DND-41 (cell line): ENCODE data around the gene KCNIP4.
"Not testable (repeated sequence)": the region's sequence is repeated elsewhere in the genome, so short reads cannot be mapped to it uniquely, and the experiment has no call there.

ENCODE experiments used
- ATAC-seq: fragments of 200-7000 bp; cut with Tn5 transposase; 3 replicates; pipeline ENCODE4 v1.9.1; 2021; ENCODE audit warnings: low read depth; ENCODE audit not compliant: insufficient read depth
- DNase-seq: peaks from one replicate; pipeline ENCODE4 v3.0.0-alpha.2; 2020
- H2AFZ ChIP-seq: 2 replicates; pipeline ENCODE4 v1.6.0; 2012; ENCODE audit warnings: low read depth, low read length
- H3K27ac ChIP-seq: 2 replicates; pipeline ENCODE4 v1.5.1; 2012; ENCODE audit warnings: low read length, inconsistent platforms
- H3K27me3 ChIP-seq: fragments of 200-600 bp; sonication (generic); 2 replicates; pipeline ENCODE4 v1.6.0; 2012; ENCODE audit warnings: low read length, mild to moderate bottlenecking, inconsistent platforms; ENCODE audit not compliant: insufficient read depth, poor library complexity
- H3K36me3 ChIP-seq: 2 replicates; pipeline ENCODE4 v1.5.1; 2012; ENCODE audit warnings: low read length, inconsistent platforms; ENCODE audit not compliant: insufficient read depth
- H3K4me1 ChIP-seq: 2 replicates; pipeline ENCODE4 v1.5.1; 2012; ENCODE audit warnings: mild to moderate bottlenecking, low read length; ENCODE audit not compliant: insufficient read depth
- H3K4me2 ChIP-seq: 2 replicates; pipeline ENCODE4 v1.6.0; 2012; ENCODE audit warnings: mild to moderate bottlenecking, moderate library complexity, low read length, inconsistent platforms; ENCODE audit not compliant: insufficient read depth
- H3K4me3 ChIP-seq, 2 experiments: fragments of 200-600 bp in 1 of 2; shearing (Covaris generic) in 1 of 2; 2 replicates each; pipeline ENCODE4 v1.5.1; 2012 to 2016; ENCODE audit warnings: inconsistent platforms in 2 of 2, low read length in 2 of 2, mild to moderate bottlenecking in 2 of 2, low read depth in 1 of 2, moderate library complexity in 1 of 2
- H3K79me2 ChIP-seq: 2 replicates; pipeline ENCODE4 v1.6.0; 2012; ENCODE audit warnings: low read length, inconsistent platforms; ENCODE audit not compliant: insufficient read depth
- H3K9ac ChIP-seq: 2 replicates; pipeline ENCODE4 v1.6.0; 2012; ENCODE audit warnings: low read depth, mild to moderate bottlenecking, inconsistent platforms, low read length, moderate library complexity
- H3K9me3 ChIP-seq: 2 replicates; pipeline ENCODE4 v1.5.1; 2012; ENCODE audit warnings: low read length, moderate library complexity, mild to moderate bottlenecking, inconsistent platforms; ENCODE audit not compliant: insufficient read depth, severe bottlenecking
- H4K20me1 ChIP-seq: 2 replicates; pipeline ENCODE4 v1.6.0; 2012; ENCODE audit warnings: low read length; ENCODE audit not compliant: insufficient read depth
- EZH2 ChIP-seq: IDR thresholded peaks from 3 replicates; pipeline ENCODE4 v1.6.1; 2012; ENCODE audit warnings: borderline replicate concordance, low read depth, mild to moderate bottlenecking, moderate library complexity, low read length, inconsistent platforms; ENCODE audit not compliant: severe bottlenecking
- TF ChIP-seq, protein P1 (sequence below): IDR thresholded peaks from 2 replicates; pipeline ENCODE4 v1.5.1; 2012; ENCODE audit warnings: borderline replicate concordance, low read length, moderate library complexity, mild to moderate bottlenecking; ENCODE audit not compliant: poor library complexity, severe bottlenecking; ENCODE audit errors: extremely low read depth

Gene KCNIP4

DNA sequence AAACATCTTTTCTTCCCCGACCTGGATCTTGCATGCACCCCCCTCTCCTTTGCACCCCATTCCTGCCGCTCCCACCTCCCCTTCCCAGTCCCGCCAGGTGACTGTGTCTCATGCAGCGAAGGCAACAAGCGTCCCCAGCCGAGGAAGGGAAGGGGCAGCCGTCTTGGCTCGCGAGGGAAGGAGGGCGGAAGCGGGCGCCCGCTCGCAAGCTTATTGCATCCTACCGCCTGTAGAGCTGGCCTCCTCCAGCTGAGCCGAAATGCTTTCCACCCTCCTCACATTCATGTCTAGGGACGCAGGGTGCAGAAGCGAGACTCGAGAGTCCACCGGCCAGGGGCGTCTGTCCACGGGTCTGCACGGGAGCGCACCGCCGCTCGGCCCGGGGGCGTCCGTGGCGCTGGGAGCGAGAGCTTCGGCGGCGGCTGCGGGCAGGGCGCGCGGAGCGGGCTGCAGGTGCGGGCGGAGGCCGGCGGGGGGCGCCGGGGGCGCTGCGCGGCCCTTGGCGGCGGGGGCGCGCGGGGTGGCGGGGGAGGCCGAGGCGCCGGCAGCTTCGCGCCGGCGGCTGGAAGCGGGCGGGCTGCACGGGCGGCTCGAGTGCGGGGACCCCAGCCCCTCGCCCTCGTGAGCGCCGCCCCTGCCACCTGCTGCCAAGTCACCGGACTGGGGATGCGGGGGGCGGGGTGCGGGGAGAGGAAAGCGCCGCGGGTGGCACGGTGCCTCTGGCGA is at the start of gene KCNIP4:
TSS of gene KCNIP4 (minus strand) at position 426 of the 726 bp plus-strand sequence.
- Histone ChIP-seq H3K79me2 (no peaks in the 10 kb centered on the region), H3K4me2 (no peak within 1 kb of the TSS), H3K4me1 (no peaks in the 10 kb centered on the region), H3K9me3 (no peaks in the 10 kb centered on the region), H3K27ac (no peak within 1 kb of the TSS), H3K27me3 (no peaks in the 10 kb centered on the region), H2AFZ (no peak within 1 kb of the TSS), H4K20me1 (no peaks in the 10 kb centered on the region), H3K4me3 (no peak within 1 kb of the TSS), H3K36me3 (no peaks in the 10 kb centered on the region), H3K9ac (no peak within 1 kb of the TSS)
- no peak for TF ChIP-seq EZH2
- TF ChIP-seq, protein P1, sequence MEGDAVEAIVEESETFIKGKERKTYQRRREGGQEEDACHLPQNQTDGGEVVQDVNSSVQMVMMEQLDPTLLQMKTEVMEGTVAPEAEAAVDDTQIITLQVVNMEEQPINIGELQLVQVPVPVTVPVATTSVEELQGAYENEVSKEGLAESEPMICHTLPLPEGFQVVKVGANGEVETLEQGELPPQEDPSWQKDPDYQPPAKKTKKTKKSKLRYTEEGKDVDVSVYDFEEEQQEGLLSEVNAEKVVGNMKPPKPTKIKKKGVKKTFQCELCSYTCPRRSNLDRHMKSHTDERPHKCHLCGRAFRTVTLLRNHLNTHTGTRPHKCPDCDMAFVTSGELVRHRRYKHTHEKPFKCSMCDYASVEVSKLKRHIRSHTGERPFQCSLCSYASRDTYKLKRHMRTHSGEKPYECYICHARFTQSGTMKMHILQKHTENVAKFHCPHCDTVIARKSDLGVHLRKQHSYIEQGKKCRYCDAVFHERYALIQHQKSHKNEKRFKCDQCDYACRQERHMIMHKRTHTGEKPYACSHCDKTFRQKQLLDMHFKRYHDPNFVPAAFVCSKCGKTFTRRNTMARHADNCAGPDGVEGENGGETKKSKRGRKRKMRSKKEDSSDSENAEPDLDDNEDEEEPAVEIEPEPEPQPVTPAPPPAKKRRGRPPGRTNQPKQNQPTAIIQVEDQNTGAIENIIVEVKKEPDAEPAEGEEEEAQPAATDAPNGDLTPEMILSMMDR: no peak
- ATAC-seq (no peak), DNase-seq (no peak)

DNA sequence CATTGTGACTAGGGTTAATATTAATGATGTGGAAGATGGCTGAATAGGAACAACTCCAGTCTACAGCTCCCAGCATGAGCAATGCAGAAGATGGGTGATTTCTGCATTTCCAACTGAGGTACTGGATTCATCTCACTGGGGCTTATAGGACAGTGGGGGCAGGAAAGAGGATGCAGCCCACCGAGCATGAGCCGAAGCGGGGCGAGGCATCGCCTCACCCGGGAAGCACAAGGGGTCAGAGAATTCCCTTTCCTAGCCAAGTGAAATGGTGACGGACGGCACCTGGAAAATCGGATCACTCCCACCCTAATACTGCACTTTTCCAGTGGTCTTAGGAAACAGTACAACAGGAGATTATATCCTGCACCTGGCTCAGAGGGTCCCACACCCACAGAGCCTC is 48.0 kb upstream of the KCNIP4 start:
- not testable (repeated sequence) for H2AFZ ChIP-seq, H3K4me1 ChIP-seq, H3K27me3 ChIP-seq, H3K4me3 ChIP-seq, H3K36me3 ChIP-seq, H3K9ac ChIP-seq, DNase-seq, H4K20me1 ChIP-seq, ATAC-seq, H3K27ac ChIP-seq, H3K4me2 ChIP-seq, H3K79me2 ChIP-seq, H3K9me3 ChIP-seq

DNA sequence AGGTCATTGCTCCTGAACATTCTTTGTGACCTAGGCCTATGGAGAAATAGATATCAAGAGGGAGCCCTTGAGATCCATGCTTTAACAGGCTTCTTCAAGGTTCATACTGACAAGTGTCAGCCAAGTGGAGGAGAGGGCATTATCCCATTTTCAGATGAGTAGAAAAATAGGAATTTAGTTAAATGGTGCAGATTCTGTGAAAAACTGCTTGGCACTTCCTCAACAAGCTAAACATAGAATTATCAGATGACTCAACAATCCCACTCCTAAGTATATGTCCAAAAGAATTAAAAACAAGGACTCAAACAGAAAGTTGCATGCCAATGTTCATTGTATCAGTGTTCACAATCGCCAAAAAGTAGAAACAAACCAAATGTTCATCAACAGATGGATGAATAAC is 43.8 kb upstream of the KCNIP4 start:
- no peaks in the 10 kb centered on the region for H4K20me1 ChIP-seq
- no peaks in the 10 kb centered on the region for H3K79me2 ChIP-seq
- H3K9ac ChIP-seq: no peak overlapping the region
- H2AFZ ChIP-seq: no peak overlapping the region
- no peak overlapping the region for H3K4me2 ChIP-seq
- no peaks in the 10 kb centered on the region for H3K4me1 ChIP-seq
- no peaks in the 10 kb centered on the region for H3K9me3 ChIP-seq
- H3K27ac ChIP-seq: no peak overlapping the region
- ATAC-seq: no peak
- no peaks in the 10 kb centered on the region for H3K36me3 ChIP-seq
- TF ChIP-seq, protein P1: no peak
- no peak for TF ChIP-seq EZH2
- no peak for DNase-seq
- no peak overlapping the region for H3K4me3 ChIP-seq
- H3K27me3 ChIP-seq: no peaks in the 10 kb centered on the region

DNA sequence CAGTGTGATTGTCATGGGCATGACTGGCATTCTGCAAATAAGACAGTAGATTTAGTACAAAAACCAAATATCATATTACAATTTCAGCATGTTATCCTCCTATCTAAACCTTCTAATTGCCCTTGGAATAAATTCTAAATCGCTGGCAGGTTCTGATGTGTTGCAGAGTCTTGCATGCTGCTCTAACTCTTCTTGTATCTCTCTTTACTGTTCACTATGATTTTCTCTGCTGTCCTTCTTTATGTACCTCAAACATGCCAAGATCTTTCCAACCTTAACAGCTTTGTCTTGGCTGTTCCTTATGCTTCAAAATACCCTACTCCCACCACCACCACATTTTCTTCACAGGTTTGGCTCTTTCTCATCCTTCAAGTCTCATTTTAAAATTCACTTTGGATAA is 43.0 kb upstream of the KCNIP4 start:
- H3K27me3 ChIP-seq: no peaks in the 10 kb centered on the region
- no peak overlapping the region for H3K27ac ChIP-seq
- ATAC-seq: no peak
- H4K20me1 ChIP-seq: no peaks in the 10 kb centered on the region
- no peak overlapping the region for H3K4me3 ChIP-seq
- H3K36me3 ChIP-seq: no peaks in the 10 kb centered on the region
- DNase-seq: no peak
- TF ChIP-seq, protein P1: no peak
- no peak for TF ChIP-seq EZH2
- no peak overlapping the region for H3K4me2 ChIP-seq
- no peak overlapping the region for H3K9ac ChIP-seq
- H3K9me3 ChIP-seq: no peaks in the 10 kb centered on the region
- H3K4me1 ChIP-seq: no peaks in the 10 kb centered on the region
- no peak overlapping the region for H2AFZ ChIP-seq
- no peaks in the 10 kb centered on the region for H3K79me2 ChIP-seq
